ENCODE data around the gene PI4KA.
"Not testable (repeated sequence)": the region's sequence is repeated elsewhere in the genome, so short reads cannot be mapped to it uniquely, and the experiment has no call there.

The PI4KA gene

GRCh38 chr22:20844055-20845037, 14.3 kb downstream of the PI4KA start:
- no peak for TF ChIP-seq ZNF274 (IDR thresholded peaks at IDR 0.05; ENCODE audit: low read depth, low read length)
- no peak overlapping the region for H3K4me3 ChIP-seq (ENCODE audit: low read length)

GRCh38 chr22:20843501-20843900, 15.1 kb downstream of the PI4KA start:
- TF ChIP-seq ZNF274 (IDR thresholded peaks at IDR 0.05; ENCODE audit: low read depth, low read length), result no peak
- H3K4me3 ChIP-seq (ENCODE audit: low read length), result no peak overlapping the region

- H3K4me3 ChIP-seq (ENCODE audit: low read length), result no peak overlapping the region
- TF ChIP-seq ZNF274 (IDR thresholded peaks at IDR 0.05; ENCODE audit: low read depth, low read length), result no peak
Observed at GRCh38 chr22:20840646-20841371, 17.8 kb downstream of the PI4KA start.

GRCh38 chr22:20839837-20840645, 18.6 kb downstream of the PI4KA start:
- H3K4me3 ChIP-seq (ENCODE audit: low read length), result no peak overlapping the region

GRCh38 chr22:20839354-20839753, 19.3 kb downstream of the PI4KA start:
- not testable (repeated sequence) for H3K4me3 ChIP-seq (ENCODE audit: low read length)

More at GRCh38 chr22:20839837-20840645, 18.6 kb downstream of the PI4KA start:
- TF ChIP-seq ZNF274 (IDR thresholded peaks at IDR 0.05; ENCODE audit: low read depth, low read length), result no peak

- no peak overlapping the region for H3K4me3 ChIP-seq (ENCODE audit: low read length)
- no peak for TF ChIP-seq ZNF274 (IDR thresholded peaks at IDR 0.05; ENCODE audit: low read depth, low read length)
Observed at GRCh38 chr22:20836987-20837823, 21.4 kb downstream of the PI4KA start.

GRCh38 chr22:20834725-20835124, 23.9 kb downstream of the PI4KA start:
- no peak overlapping the region for H3K4me3 ChIP-seq (ENCODE audit: low read length)
- TF ChIP-seq ZNF274 (IDR thresholded peaks at IDR 0.05; ENCODE audit: low read depth, low read length), result no peak

GRCh38 chr22:20834206-20834605, 24.4 kb downstream of the PI4KA start:
- no peak for TF ChIP-seq ZNF274 (IDR thresholded peaks at IDR 0.05; ENCODE audit: low read depth, low read length)
- no peak overlapping the region for H3K4me3 ChIP-seq (ENCODE audit: low read length)

GRCh38 chr22:20833225-20833665, 25.4 kb downstream of the PI4KA start:
- TF ChIP-seq ZNF274 (IDR thresholded peaks at IDR 0.05; ENCODE audit: low read depth, low read length), result no peak
- no peak overlapping the region for H3K4me3 ChIP-seq (ENCODE audit: low read length)

- TF ChIP-seq ZNF274 (IDR thresholded peaks at IDR 0.05; ENCODE audit: low read depth, low read length), result no peak
- H3K4me3 ChIP-seq (ENCODE audit: low read length), result no peak overlapping the region
Observed at GRCh38 chr22:20829491-20830134, 29.0 kb downstream of the PI4KA start.

- not testable (repeated sequence) for H3K4me3 ChIP-seq (ENCODE audit: low read length)
Observed at GRCh38 chr22:20826373-20827152, 32.0 kb downstream of the PI4KA start.

- no peak overlapping the region for H3K4me3 ChIP-seq (ENCODE audit: low read length)
- no peak for TF ChIP-seq ZNF274 (IDR thresholded peaks at IDR 0.05; ENCODE audit: low read depth, low read length)
Observed at GRCh38 chr22:20825624-20826023, 33.0 kb downstream of the PI4KA start.

GRCh38 chr22:20825216-20825615, 33.4 kb downstream of the PI4KA start:
- H3K4me3 ChIP-seq (ENCODE audit: low read length), result not testable (repeated sequence)

Data from GM08714 (cell line).